GM21515 (cell line): ENCODE measurements around the gene PPT2.
"Not testable (repeated sequence)": the region's sequence is repeated elsewhere in the genome, so short reads cannot be mapped to it uniquely, and the experiment has no call there.

Experiments used
- ATAC-seq: cut with Tn5 transposase; IDR thresholded peaks from one replicate; pipeline ENCODE4 v1.9.1; 2021; ENCODE audit not compliant: unreplicated experiment

Gene PPT2

GRCh38 chr6:32203426-32204267, 49.7 kb downstream of the PPT2 start:
- ATAC-seq = no peak

- no peak for ATAC-seq
Measured at GRCh38 chr6:32204268-32204715, 50.4 kb downstream of the PPT2 start.

GRCh38 chr6:32208996-32209395, 55.1 kb downstream of the PPT2 start:
- no peak for ATAC-seq

- no peak for ATAC-seq
Measured at GRCh38 chr6:32210191-32210601, 56.3 kb downstream of the PPT2 start.

GRCh38 chr6:32211432-32211831, 57.5 kb downstream of the PPT2 start:
- not testable (repeated sequence) for ATAC-seq

GRCh38 chr6:32212076-32212760, 58.3 kb downstream of the PPT2 start:
- no peak for ATAC-seq
